Activated T-helper 2 cell treated with anti-CD3 and anti-CD28 coated beads, Interferon-gamma antibody, Interleukin-2, Interleukin-4, amounts not matched to agents 10 μg/mL and 5 μg/mL and 100 μg/mL, durations not matched to agents 14 hours and 24 hours and 36 hours (primary cell): ENCODE measurements around the gene PYGO1. TPM values are rescaled to one million over a fixed set of nuclear protein-coding genes. Genes with fewer than 3 reads are reported as not detected.
A peak's percentile ranks its signal among the peaks of the same experiment; 100 is the strongest.
"Not testable (repeated sequence)": the region's sequence is repeated elsewhere in the genome, so short reads cannot be mapped to it uniquely, and the experiment has no call there.

ENCODE experiments used
- DNase-seq: peaks from one replicate; pipeline ENCODE4 v3.0.0; 2021; ENCODE audit warnings: low spot score
- H3K27ac Mint-ChIP-seq: one replicate; pipeline ENCODE4 v1.8.0; 2021; ENCODE audit warnings: mixed read lengths
- H3K27me3 Mint-ChIP-seq: one replicate; pipeline ENCODE4 v1.8.0; 2021; ENCODE audit warnings: low read depth, mixed read lengths
- H3K36me3 Mint-ChIP-seq: one replicate; pipeline ENCODE4 v1.8.0; 2021; ENCODE audit warnings: low read depth, mixed read lengths
- H3K4me1 Mint-ChIP-seq: one replicate; pipeline ENCODE4 v1.8.0; 2021; ENCODE audit warnings: low read depth, mixed read lengths
- H3K4me3 Mint-ChIP-seq: one replicate; pipeline ENCODE4 v1.8.0; 2021; ENCODE audit warnings: low read depth, mild to moderate bottlenecking, moderate library complexity, mixed read lengths
- H3K9me3 Mint-ChIP-seq: one replicate; pipeline ENCODE4 v1.8.0; 2021; ENCODE audit warnings: mixed read lengths
- intact Hi-C: fragments of 100-400 bp; cut with micrococcal nuclease; formaldehyde crosslinking; loops from one replicate; pipeline ENCODE4 v1.15.1; 2023
- total RNA-seq: library from RNA; stranded (reverse); gene quantifications from 2 replicates; pipeline ENCODE4 v1.2.3, GENCODE V29; 2022

Gene PYGO1
- total RNA-seq, 1 donor from 2014 or later = 0.11 TPM

- no peak overlapping the region for H3K27ac Mint-ChIP-seq
- peaks cover 11% of the 10 kb centered on the region for H3K27me3 Mint-ChIP-seq
- H3K4me1 Mint-ChIP-seq = no peaks in the 10 kb centered on the region
- H3K4me3 Mint-ChIP-seq = no peak overlapping the region
- H3K36me3 Mint-ChIP-seq = no peaks in the 10 kb centered on the region
- no peaks in the 10 kb centered on the region for H3K9me3 Mint-ChIP-seq
- no peak for DNase-seq
- intact Hi-C loops = no loop called here
These were observed 11.3 kb upstream of the PYGO1 start for GRCh38 chr15:55599439-55599838.

GRCh38 chr15:55593019-55593418 is 4.9 kb upstream of the PYGO1 start:
- peaks cover 51% of the 10 kb centered on the region for H3K27me3 Mint-ChIP-seq
- H3K4me1 Mint-ChIP-seq, H3K27ac Mint-ChIP-seq, H3K9me3 Mint-ChIP-seq, intact Hi-C loops, DNase-seq, H3K36me3 Mint-ChIP-seq, H3K4me3 Mint-ChIP-seq: not testable (repeated sequence)

GRCh38 chr15:55590788-55591187 is 2.6 kb upstream of the PYGO1 start:
- DNase-seq = no peak
- intact Hi-C loops = no loop called here
- H3K36me3 Mint-ChIP-seq = no peaks in the 10 kb centered on the region
- peaks cover 2% of the 10 kb centered on the region for H3K4me1 Mint-ChIP-seq
- peaks cover 43% of the 10 kb centered on the region for H3K27me3 Mint-ChIP-seq
- H3K4me3 Mint-ChIP-seq = no peak overlapping the region
- H3K9me3 Mint-ChIP-seq = no peaks in the 10 kb centered on the region
- H3K27ac Mint-ChIP-seq = no peak overlapping the region

GRCh38 chr15:55589287-55589686 is 1.1 kb upstream of the PYGO1 start:
- Mint-ChIP-seq H3K4me1 (peaks cover 2% of the 10 kb centered on the region), H3K9me3 (no peaks in the 10 kb centered on the region), H3K27ac (no peak overlapping the region), H3K27me3 (peaks cover 44% of the 10 kb centered on the region), H3K36me3 (no peaks in the 10 kb centered on the region), H3K4me3 (peak overlapping the region; percentile 70)
- intact Hi-C loops = loop anchor here (5.0 kb wide), 1 partner anchor 153 kb away; the partner anchor contains the start of gene PRTG
- no peak for DNase-seq

- Mint-ChIP-seq H3K27me3 (peaks cover 46% of the 10 kb centered on the region), H3K9me3 (no peaks in the 10 kb centered on the region), H3K4me1 (peaks cover 2% of the 10 kb centered on the region), H3K4me3 (peak overlapping the region; percentile 70), H3K27ac (no peak overlapping the region), H3K36me3 (no peaks in the 10 kb centered on the region)
- no peak for DNase-seq
- intact Hi-C loops = loop anchor here (5.0 kb wide), 1 partner anchor 154 kb away; the partner anchor contains the start of gene PRTG
These were observed 620 bp upstream of the PYGO1 start for GRCh38 chr15:55588815-55589115.

- intact Hi-C loops = loop anchor here (5.0 kb wide), 1 partner anchor 155 kb away; the partner anchor contains the start of gene PRTG
- H3K4me3 Mint-ChIP-seq = peak overlapping the region; percentile 38
These were observed 650 bp downstream of the PYGO1 start for GRCh38 chr15:55587321-55588069.

GRCh38 chr15:55586808-55587207 is 1.3 kb downstream of the PYGO1 start:
- peaks cover 49% of the 10 kb centered on the region for H3K27me3 Mint-ChIP-seq

More at GRCh38 chr15:55587321-55588069, 650 bp downstream of the PYGO1 start:
- H3K9me3 Mint-ChIP-seq = no peaks in the 10 kb centered on the region
- peaks cover 48% of the 10 kb centered on the region for H3K27me3 Mint-ChIP-seq
- H3K27ac Mint-ChIP-seq = no peak overlapping the region
- no peaks in the 10 kb centered on the region for H3K36me3 Mint-ChIP-seq
- H3K4me1 Mint-ChIP-seq = peaks cover 2% of the 10 kb centered on the region
- no peak for DNase-seq

GRCh38 chr15:55576943-55577342 is 11.2 kb downstream of the PYGO1 start:
- Mint-ChIP-seq H3K4me1 (no peaks in the 10 kb centered on the region), H3K27me3 (peaks cover 23% of the 10 kb centered on the region), H3K27ac (no peak overlapping the region), H3K4me3 (no peak overlapping the region), H3K36me3 (no peaks in the 10 kb centered on the region), H3K9me3 (no peaks in the 10 kb centered on the region)
- intact Hi-C loops = no loop called here
- no peak for DNase-seq

More at GRCh38 chr15:55586808-55587207, 1.3 kb downstream of the PYGO1 start:
- Mint-ChIP-seq H3K4me1 (peaks cover 2% of the 10 kb centered on the region), H3K36me3 (no peaks in the 10 kb centered on the region), H3K9me3 (no peaks in the 10 kb centered on the region), H3K27ac (no peak overlapping the region), H3K4me3 (no peak overlapping the region)
- DNase-seq = no peak
- intact Hi-C loops = loop anchor here (5.0 kb wide), 1 partner anchor 155 kb away; the partner anchor contains the start of gene PRTG

- Mint-ChIP-seq H3K27me3 (peaks cover 18% of the 10 kb centered on the region), H3K36me3 (no peaks in the 10 kb centered on the region), H3K4me3 (no peak overlapping the region), H3K9me3 (peaks cover 3% of the 10 kb centered on the region), H3K27ac (no peak overlapping the region), H3K4me1 (no peaks in the 10 kb centered on the region)
- intact Hi-C loops = no loop called here
- DNase-seq = no peak
These were observed 14.0 kb downstream of the PYGO1 start for GRCh38 chr15:55574096-55574495.

GRCh38 chr15:55573224-55573623 is 14.9 kb downstream of the PYGO1 start:
- no peaks in the 10 kb centered on the region for H3K4me1 Mint-ChIP-seq
- intact Hi-C loops = no loop called here
- no peak for DNase-seq
- H3K27me3 Mint-ChIP-seq = peaks cover 19% of the 10 kb centered on the region
- H3K9me3 Mint-ChIP-seq = peaks cover 3% of the 10 kb centered on the region
- H3K4me3 Mint-ChIP-seq = no peak overlapping the region
- H3K27ac Mint-ChIP-seq = no peak overlapping the region
- H3K36me3 Mint-ChIP-seq = no peaks in the 10 kb centered on the region

GRCh38 chr15:55564347-55565145 is 23.6 kb downstream of the PYGO1 start:
- peaks cover 8% of the 10 kb centered on the region for H3K27me3 Mint-ChIP-seq
- no peak overlapping the region for H3K27ac Mint-ChIP-seq
- peaks cover 8% of the 10 kb centered on the region for H3K9me3 Mint-ChIP-seq
- H3K4me1 Mint-ChIP-seq = no peaks in the 10 kb centered on the region
- H3K4me3 Mint-ChIP-seq = no peak overlapping the region
- DNase-seq = no peak
- intact Hi-C loops = no loop called here
- no peaks in the 10 kb centered on the region for H3K36me3 Mint-ChIP-seq

- H3K9me3 Mint-ChIP-seq = peaks cover 8% of the 10 kb centered on the region
- H3K36me3 Mint-ChIP-seq = no peaks in the 10 kb centered on the region
- no peak overlapping the region for H3K4me3 Mint-ChIP-seq
- H3K27ac Mint-ChIP-seq = no peak overlapping the region
- intact Hi-C loops = no loop called here
- no peak for DNase-seq
- peaks cover 3% of the 10 kb centered on the region for H3K27me3 Mint-ChIP-seq
- no peaks in the 10 kb centered on the region for H3K4me1 Mint-ChIP-seq
These were observed 25.5 kb downstream of the PYGO1 start for GRCh38 chr15:55562601-55563000.

- no peaks in the 10 kb centered on the region for H3K36me3 Mint-ChIP-seq
- no peak overlapping the region for H3K4me3 Mint-ChIP-seq
- peaks cover 27% of the 10 kb centered on the region for H3K9me3 Mint-ChIP-seq
- H3K27ac Mint-ChIP-seq = no peak overlapping the region
- DNase-seq = no peak
- no peaks in the 10 kb centered on the region for H3K4me1 Mint-ChIP-seq
- peaks cover 2% of the 10 kb centered on the region for H3K27me3 Mint-ChIP-seq
- intact Hi-C loops = no loop called here
These were observed 33.1 kb downstream of the PYGO1 start for GRCh38 chr15:55555089-55555488.
